OCI-LY3 (cell line): ENCODE data around the gene TCEANC.

Experiments used
- EZH2phosphoT487 ChIP-seq: fragments of 200-600 bp; shearing (Covaris generic); IDR thresholded peaks from 2 replicates; pipeline ENCODE4 v1.6.1; 2018; ENCODE audit warnings: antibody characterized with exemption, mixed run types, low read depth
- TF ChIP-seq, protein P1 (sequence below): fragments of 200-600, 300-600 bp; sonication (generic); IDR thresholded peaks from 2 replicates; pipeline ENCODE4 v1.5.1; 2014; ENCODE audit warnings: antibody characterized with exemption, low read length, low read depth

- TF ChIP-seq, protein P1, sequence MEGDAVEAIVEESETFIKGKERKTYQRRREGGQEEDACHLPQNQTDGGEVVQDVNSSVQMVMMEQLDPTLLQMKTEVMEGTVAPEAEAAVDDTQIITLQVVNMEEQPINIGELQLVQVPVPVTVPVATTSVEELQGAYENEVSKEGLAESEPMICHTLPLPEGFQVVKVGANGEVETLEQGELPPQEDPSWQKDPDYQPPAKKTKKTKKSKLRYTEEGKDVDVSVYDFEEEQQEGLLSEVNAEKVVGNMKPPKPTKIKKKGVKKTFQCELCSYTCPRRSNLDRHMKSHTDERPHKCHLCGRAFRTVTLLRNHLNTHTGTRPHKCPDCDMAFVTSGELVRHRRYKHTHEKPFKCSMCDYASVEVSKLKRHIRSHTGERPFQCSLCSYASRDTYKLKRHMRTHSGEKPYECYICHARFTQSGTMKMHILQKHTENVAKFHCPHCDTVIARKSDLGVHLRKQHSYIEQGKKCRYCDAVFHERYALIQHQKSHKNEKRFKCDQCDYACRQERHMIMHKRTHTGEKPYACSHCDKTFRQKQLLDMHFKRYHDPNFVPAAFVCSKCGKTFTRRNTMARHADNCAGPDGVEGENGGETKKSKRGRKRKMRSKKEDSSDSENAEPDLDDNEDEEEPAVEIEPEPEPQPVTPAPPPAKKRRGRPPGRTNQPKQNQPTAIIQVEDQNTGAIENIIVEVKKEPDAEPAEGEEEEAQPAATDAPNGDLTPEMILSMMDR: no peak
- TF ChIP-seq EZH2phosphoT487: no peak
Observed at GRCh38 chrX:13694983-13695382, 42.0 kb downstream of the TCEANC start.
